NCI-H2171 treated with DMSO at 0.1 percent for 48 hours (cell line): ENCODE measurements around the gene CNTRL.
A peak's percentile ranks its signal among the peaks of the same experiment; 100 is the strongest.

Experiments used
- DNase-seq: peaks from one replicate; lab custom pipeline; 2025; lab: John Stamatoyannopoulos, UW

The CNTRL gene

DNA sequence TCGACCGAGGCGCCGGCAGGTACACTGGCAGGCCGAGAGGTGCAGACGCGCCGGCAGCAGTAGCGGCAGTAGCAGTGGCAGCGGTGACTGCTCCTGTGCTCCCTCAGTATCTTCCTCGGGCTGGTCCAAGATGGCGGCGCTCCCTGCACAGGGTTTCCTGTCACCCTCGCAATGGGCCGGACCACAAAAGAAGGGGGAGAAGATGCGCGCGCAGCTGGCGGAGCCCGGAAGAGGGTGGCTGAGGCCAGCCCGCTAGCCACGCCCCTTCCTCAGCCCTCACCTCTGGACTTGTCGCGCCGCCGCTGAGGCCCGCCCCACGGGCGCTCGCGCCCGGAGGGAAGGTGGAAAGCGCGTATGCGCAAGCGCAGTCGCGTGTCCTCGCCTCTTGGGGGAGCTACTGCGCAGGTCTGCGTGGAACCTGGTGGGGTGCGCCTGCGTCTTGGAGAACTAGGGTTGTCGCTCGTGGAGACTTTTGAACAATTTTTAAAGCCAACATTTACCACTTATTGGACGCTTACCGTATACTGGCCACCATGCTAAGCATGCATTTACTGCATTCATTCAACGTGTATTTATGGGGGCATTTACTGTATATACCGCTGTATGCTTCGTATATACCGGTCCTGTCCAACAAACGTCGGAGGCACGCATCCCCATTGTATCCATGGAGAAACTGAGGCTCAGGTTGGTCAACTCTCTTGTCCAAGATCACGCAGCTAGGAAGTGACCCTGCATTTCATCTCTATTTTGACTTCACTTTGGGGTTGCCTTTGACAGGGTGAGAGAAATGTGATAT, 127.2 kb downstream of the CNTRL start, which contains the start of gene RAB14:
RAB14 (minus strand) TSS at position 132 of the 796 bp plus-strand sequence. CDS start 8,457 bp downstream, outside the sequence.
- peak; percentile 99 for DNase-seq

GRCh38 chr9:121204121-121204520, 129.4 kb downstream of the CNTRL start:
- DNase-seq = no peak

DNA sequence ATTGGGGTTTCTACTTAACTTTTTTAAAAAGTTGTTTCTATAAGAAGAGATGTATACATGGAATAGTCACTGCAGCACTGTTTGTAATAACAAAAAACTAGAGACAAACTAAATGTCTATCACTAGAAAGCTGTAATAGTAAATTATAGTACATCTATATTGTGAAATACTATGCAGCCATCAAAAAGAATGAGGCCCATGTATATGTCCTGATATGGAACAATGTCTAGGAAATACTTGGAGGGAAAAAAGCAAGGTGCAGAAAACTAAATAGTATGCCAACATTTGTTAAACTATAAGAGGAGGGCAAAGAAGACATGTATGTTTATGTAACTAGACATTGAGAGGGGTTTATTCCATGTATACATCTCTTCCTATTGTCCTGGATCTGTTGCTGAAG, 129.9 kb downstream of the CNTRL start:
- no peak for DNase-seq

- DNase-seq = no peak
Measured at GRCh38 chr9:121206516-121207370, 132.0 kb downstream of the CNTRL start.

DNA sequence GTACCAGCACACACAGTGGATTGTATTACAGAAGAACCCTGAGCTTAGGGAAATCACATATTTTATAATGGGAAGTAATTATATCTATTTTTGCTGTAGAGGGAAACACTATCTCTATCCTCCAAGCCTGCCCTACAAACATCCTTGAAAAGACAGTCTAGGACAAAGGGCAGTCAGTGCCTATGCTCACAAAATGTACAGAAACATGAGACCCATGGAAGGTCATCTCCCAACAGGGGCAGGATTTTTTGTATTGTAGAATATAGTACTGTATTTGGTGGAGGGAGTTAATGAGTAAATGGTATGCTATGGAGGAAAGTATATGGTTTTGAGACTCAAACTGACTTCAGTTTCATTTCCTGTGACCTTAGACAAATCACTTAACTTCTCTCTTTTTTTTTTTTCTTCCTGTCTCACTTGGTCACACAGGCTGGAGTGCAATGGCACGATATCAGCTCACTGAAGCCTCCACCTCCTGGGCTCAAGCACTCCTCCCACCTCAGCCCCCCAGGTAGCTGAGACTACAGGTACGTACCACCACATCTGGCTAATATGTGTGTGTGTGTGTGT, 132.7 kb downstream of the CNTRL start:
- no peak for DNase-seq

DNA sequence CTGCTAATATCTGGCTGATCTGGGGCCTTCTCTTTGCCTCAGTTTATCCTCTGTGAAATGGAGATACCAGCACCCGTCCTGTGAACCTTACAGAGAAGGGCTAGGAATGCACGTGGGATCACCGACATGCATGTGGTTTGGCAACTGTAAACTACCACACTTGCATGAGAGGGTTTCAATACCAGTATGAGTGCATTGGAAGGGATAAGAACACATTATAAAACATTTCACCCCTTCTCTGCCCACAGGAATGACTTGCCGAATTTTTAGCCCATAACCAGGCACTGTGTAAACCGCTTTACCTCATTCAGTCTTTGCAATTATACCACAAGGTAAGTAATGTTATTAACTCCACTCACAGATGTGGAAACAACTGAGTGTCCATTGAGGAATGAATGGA, 135.8 kb downstream of the CNTRL start:
- DNase-seq = no peak

DNA sequence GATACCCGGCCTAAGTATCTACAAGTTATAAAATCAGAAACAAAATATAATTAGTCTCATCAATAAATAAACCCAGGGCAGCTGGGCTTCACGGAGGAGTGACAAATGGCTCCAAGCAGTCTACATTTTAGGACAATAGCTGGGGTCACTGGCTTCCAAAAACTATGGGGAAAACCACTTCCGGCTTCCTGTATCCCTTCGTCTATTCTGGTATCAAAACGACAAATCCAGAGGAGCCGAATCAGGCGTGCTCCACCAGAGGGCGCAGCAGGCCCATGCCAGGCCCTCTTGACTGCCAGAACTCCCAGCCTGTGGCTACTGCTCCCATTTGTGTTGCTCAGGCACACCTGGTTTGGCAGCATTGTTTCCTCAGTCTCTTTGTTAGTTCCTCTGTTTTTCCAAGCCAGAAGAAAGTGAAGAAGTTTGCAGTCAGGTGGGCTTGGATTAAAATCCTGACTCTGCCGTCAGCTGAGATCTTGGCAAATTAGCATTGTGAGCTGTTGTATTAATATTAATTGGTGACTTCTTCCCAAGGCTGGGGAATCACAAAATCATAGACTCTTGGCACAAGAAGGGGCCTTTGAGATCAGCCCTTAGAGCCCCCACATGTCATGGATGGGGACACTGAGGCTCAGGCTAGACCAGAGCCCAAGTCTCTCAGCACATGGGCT, 138.5 kb downstream of the CNTRL start:
- DNase-seq = peak; percentile 78

GRCh38 chr9:121214005-121214404, 139.2 kb downstream of the CNTRL start:
- DNase-seq = no peak

DNA sequence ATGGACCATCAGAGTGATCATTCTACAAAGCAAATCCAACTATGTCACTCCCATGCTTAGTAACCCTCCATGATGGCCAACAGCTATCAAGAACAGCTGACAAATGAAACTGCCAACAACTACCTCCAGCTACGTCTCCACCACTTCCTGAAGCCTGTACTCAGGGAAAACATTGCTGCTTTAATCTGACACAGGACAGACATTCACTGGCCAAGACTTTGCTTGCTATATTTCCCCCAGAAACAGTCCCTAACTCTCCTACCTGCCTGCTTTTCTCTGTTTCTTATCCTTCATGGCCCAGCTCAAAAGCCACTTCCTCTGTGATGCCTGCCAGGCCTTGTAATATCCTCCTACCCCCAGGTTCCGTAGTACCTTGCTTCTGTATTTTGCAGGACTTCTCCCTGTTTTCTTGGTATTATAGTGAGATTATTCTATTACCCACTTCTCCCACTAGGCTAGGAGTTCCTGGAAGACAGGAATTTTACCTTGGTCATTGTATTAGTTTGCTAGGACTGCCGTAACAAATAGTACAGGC, 141.6 kb downstream of the CNTRL start:
- no peak for DNase-seq

GRCh38 chr9:121217609-121218292, 143.0 kb downstream of the CNTRL start:
- DNase-seq = no peak

GRCh38 chr9:121218357-121219027, 143.7 kb downstream of the CNTRL start:
- DNase-seq = no peak

GRCh38 chr9:121219530-121219929, 144.8 kb downstream of the CNTRL start:
- no peak for DNase-seq

DNA sequence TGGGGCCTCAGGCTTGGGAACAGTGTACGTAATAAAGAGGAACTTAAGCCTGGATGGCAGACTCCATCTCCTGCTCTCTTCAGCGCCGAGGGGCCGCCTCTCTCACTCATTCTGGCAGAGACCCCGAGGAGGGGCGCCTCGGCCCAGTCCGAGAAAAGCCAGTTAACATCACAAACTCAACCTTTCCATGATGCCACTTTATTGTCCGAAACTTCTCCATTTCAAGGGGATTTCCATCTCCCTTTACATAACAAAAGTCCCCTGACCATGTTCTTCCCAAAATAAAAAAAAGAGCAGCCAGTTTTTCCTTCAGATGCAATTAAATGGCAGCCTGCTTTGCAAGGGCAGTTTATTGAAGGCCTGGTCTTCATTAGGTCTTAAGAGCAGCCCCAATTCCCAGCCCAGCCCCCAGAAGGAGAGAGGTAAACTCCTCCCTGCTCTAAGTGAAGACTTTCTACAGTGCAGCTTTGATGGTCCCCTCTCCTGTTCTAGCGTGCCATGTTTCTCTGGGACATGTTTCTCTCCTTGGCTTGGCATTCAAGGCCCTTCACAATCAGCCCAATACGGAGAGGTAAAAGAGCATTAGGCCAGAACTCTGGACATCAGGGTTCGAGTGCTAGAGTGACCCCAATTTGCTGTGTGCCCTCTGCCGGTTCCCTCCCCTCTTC, 146.4 kb downstream of the CNTRL start:
- no peak for DNase-seq

DNA sequence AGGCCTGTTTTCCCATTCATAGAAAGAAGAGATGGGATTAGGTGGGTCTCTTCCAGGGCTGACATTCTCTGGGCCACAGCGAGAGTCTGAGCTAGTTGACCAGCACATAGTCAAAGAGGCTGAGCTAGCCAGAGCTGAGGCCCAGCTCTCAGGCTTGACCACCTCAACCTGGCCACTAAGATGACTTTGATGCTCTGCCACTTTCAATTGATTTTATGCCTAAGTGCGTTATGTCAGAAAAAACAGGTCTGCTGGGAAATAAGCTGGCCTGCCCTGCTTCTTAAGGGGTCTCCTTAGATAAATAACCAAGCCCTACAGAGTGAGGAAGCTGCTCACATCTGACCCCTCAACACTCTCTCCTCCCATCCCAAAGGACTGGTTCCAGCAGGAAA, 146.9 kb downstream of the CNTRL start:
- DNase-seq = no peak

- peak; percentile 32 for DNase-seq
Measured at GRCh38 chr9:121222524-121223171, 147.9 kb downstream of the CNTRL start.

DNA sequence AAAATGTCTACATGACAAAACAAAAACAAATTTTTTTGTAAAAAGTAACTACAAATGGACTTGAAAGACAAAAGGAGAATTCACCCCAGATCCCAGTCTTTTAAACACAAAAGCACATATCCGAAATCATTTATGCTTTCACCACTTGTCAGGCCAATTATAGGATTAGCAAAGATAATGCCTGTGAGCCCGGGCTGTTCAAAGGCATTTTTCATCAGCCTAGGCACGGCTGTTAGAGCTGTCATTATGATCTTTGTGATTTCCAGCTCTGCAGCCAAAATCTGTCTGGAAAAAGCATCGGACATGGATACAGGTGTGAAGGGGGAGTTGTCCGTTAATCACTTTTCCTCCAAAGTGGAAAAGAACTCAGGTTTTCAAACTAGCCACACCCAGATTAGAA, 150.5 kb downstream of the CNTRL start:
- DNase-seq = no peak

DNA sequence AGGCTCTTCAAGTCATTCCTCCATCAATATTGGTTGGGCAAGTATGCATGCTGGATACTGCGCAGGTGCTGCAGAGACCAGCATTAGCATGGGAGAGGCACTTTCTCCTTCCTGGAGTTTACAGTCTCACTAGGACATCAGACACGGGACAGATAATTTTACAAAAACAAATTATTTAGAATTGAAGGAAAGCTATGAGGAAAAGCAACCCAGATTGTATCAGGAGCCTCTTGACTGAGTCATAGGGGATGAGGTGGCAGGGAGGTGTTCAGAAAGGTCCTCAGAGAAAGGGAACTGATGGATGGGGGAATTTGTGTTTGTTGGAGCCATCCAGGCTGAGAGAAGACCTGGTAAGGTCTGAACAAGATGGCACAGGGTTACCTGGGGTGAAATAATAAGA, 151.4 kb downstream of the CNTRL start:
- no peak for DNase-seq
